ENCODE measurements around the gene DAPK3. TPM values are rescaled to one million over a fixed set of nuclear protein-coding genes. Genes with fewer than 3 reads are reported as not detected.
"Not testable (repeated sequence)": the region's sequence is repeated elsewhere in the genome, so short reads cannot be mapped to it uniquely, and the experiment has no call there.

DAPK3 gene
- total RNA-seq, 2 donors from 2014 or later: 167 to 241 TPM

DNA sequence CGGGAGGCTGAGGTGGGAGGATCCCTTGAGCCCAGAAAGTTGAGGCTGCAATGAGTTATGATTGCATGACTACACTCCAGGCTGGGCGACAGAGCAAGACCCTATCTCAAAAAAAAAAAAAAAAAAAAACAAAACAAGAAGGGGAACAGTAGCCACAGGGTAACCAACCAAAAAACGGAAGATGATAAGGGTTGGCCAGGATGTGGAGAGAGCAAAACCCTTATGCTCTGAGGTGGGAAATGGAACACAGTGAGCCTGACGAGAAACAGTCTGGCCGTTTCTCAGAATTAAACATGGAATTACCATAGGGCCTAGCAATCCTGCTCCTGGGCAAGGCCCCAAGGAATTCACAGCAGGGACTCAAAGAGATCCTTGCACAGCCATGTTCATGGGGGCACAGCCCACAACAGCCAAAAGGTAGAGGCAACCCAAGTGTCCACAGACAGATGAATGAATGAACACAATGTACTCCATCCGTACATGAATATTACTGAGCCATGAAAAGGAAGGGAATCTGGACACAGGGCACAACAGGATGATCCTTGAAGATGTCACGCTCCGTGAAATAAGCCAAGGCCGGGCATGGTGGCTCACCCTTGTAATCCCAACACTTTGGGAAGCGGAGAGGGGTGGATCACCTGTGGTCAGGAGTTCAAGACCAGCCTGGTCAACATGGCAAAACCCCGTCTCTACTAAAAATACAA, 26.7 kb downstream of the DAPK3 start:
- no peaks in the 10 kb centered on the region for H3K9me3 ChIP-seq
- no peak for TF ChIP-seq CTCF (IDR thresholded peaks at IDR 0.05)
- peaks cover 0 to 9% of the 10 kb centered on the region in 2 donors for H3K4me1 ChIP-seq (ENCODE audit: control insufficient read depth in 1 of 2, low read depth in 2 of 2)
- no peak overlapping the region for H3K27ac ChIP-seq
- DNase-seq (ENCODE audit: low spot score) (no peak), ATAC-seq (ENCODE audit: insufficient number of reproducible peaks, low FRiP score, low read depth) (no peak)
- H3K27me3 ChIP-seq (replicated peaks; ENCODE audit: insufficient read depth): no peaks in the 10 kb centered on the region
- H3K36me3 ChIP-seq: no peaks in the 10 kb centered on the region
- no peak overlapping the region for H3K4me3 ChIP-seq

GRCh38 chr19:3942790-3943409, 28.0 kb downstream of the DAPK3 start:
- no peaks in the 10 kb centered on the region for H3K36me3 ChIP-seq
- no peak for DNase-seq (ENCODE audit: low spot score)
- TF ChIP-seq CTCF (IDR thresholded peaks at IDR 0.05): no peak
- peaks cover 0 to 9% of the 10 kb centered on the region in 2 donors for H3K4me1 ChIP-seq (ENCODE audit: control insufficient read depth in 1 of 2, low read depth in 2 of 2)
- ATAC-seq (ENCODE audit: insufficient number of reproducible peaks, low FRiP score, low read depth): no peak
- no peaks in the 10 kb centered on the region for H3K9me3 ChIP-seq
- no peak overlapping the region for H3K27ac ChIP-seq
- no peaks in the 10 kb centered on the region for H3K27me3 ChIP-seq (replicated peaks; ENCODE audit: insufficient read depth)
- no peak overlapping the region for H3K4me3 ChIP-seq

GRCh38 chr19:3938300-3938950, 32.5 kb downstream of the DAPK3 start:
- not testable (repeated sequence) for DNase-seq (ENCODE audit: low spot score); H3K27ac ChIP-seq; H3K27me3 ChIP-seq (replicated peaks; ENCODE audit: insufficient read depth); H3K9me3 ChIP-seq; ATAC-seq (ENCODE audit: insufficient number of reproducible peaks, low FRiP score, low read depth); H3K36me3 ChIP-seq; H3K4me3 ChIP-seq; H3K4me1 ChIP-seq (ENCODE audit: control insufficient read depth in 1 of 2, low read depth in 2 of 2)

GRCh38 chr19:3936506-3937442, 34.1 kb downstream of the DAPK3 start:
- H3K4me3 ChIP-seq: no peak overlapping the region
- DNase-seq (ENCODE audit: low spot score) (no peak), ATAC-seq (ENCODE audit: insufficient number of reproducible peaks, low FRiP score, low read depth) (no peak)
- H3K4me1 ChIP-seq (ENCODE audit: control insufficient read depth in 1 of 2, low read depth in 2 of 2): peaks cover 0 to 10% of the 10 kb centered on the region in 2 donors
- H3K27me3 ChIP-seq (replicated peaks; ENCODE audit: insufficient read depth): no peaks in the 10 kb centered on the region
- no peaks in the 10 kb centered on the region for H3K36me3 ChIP-seq
- H3K9me3 ChIP-seq: no peaks in the 10 kb centered on the region
- no peak for TF ChIP-seq CTCF (IDR thresholded peaks at IDR 0.05)
- H3K27ac ChIP-seq: no peak overlapping the region

GRCh38 chr19:3932931-3933810, 37.7 kb downstream of the DAPK3 start, which contains the start of gene NMRK2:
TSS of gene NMRK2 (plus strand) at chr19:3933069. CDS start at chr19:3933672, 603 bp downstream.
- H3K4me3 ChIP-seq: peak within 1 kb of the TSS; percentile 25
- DNase-seq (ENCODE audit: low spot score): no peak
- ATAC-seq (ENCODE audit: insufficient number of reproducible peaks, low FRiP score, low read depth): no peak

More at GRCh38 chr19:3932931-3933810, 37.7 kb downstream of the DAPK3 start, which contains the start of gene NMRK2:
- no peaks in the 10 kb centered on the region for H3K9me3 ChIP-seq
- H3K36me3 ChIP-seq: no peaks in the 10 kb centered on the region
- no peak within 1 kb of the TSS for H3K27ac ChIP-seq
- H3K27me3 ChIP-seq (replicated peaks; ENCODE audit: insufficient read depth): no peaks in the 10 kb centered on the region
- H3K4me1 ChIP-seq (ENCODE audit: control insufficient read depth in 1 of 2, low read depth in 2 of 2): peaks cover 0 to 10% of the 10 kb centered on the region in 2 donors
- no peak for TF ChIP-seq CTCF (IDR thresholded peaks at IDR 0.05)

Data from thoracic aorta (tissue), 2 donors.